ENCODE measurements around the gene CCDC148.
"Not testable (repeated sequence)": the region's sequence is repeated elsewhere in the genome, so short reads cannot be mapped to it uniquely, and the experiment has no call there.

The CCDC148 gene

DNA sequence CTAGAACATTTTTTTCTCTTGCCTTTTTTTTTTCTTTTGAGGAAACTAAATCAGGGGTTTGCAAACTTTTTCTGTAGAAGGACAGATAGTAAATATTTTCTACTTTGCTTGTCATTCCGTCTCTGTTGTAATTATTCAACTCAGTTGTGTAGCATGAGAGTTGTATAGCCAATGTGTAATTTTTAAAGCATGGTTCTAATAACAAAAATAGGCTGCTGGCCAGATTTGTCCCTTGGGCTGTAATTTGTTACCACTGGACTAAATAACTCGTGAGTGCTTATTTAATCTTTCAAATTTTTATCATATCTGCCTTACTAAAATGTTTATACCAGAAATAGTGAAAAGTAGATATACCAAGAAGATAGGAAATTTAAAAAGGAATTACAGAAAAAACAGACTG, 43.0 kb downstream of the CCDC148 start:
- DNase-seq, result no peak

DNA sequence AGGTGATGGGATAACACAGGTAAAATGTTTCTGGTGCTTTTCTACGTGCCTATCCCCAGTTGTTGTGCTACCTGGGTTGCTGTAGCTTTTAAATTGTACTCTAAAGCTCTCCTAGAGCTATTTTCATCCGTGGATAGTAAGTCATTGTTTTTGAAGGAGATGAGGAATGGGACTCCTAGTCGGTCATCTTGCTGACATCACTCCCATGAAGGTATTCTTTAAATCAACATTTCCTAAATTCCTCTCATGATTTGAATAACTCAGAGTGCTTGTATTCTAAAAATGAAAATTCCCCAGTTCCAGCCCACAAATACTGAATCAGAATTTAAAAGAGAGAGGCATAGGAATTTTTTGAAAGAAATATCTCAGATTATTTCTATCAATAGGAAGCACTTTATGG, 44.3 kb downstream of the CCDC148 start:
- no peak for DNase-seq

DNA sequence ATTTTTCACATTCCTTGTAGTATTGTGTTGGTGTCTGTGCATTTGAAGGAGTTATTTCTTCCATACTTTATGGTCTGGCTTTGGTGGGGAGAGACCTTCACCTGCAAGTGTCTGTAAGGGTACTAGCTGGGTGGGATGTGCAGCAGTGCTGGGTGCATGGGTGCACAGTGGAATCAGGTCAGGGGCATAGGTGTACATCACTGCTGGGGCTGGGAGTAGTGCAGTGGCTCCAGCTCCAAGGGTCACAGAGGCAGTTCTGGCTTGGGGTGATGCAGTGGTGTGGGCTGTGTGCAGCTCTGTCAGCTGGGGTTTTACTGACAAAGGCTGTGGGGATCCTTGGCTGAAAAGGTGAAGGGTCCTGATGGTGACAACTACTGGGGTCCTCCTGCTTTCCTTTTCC, 44.8 kb downstream of the CCDC148 start:
- DNase-seq, result no peak

DNA sequence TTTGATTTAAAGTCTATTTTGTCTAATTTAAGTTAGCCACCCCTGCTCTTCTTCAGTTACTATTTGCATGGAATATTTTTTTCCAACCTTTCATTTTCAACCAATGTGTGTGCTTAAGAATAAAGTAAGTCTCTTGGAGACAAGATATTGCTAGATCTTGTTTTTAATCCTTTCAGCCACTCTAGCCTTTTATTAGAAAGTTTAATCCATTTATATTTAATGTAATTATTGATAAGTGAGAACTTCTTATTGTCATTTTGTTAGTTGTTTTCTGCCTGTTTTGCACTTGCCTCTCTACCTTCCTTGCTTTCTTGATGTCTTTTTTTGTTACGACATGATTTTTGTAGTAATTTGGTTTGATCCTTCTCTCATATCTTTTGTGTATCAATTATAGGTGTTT, 46.4 kb downstream of the CCDC148 start:
- no peak for DNase-seq

DNA sequence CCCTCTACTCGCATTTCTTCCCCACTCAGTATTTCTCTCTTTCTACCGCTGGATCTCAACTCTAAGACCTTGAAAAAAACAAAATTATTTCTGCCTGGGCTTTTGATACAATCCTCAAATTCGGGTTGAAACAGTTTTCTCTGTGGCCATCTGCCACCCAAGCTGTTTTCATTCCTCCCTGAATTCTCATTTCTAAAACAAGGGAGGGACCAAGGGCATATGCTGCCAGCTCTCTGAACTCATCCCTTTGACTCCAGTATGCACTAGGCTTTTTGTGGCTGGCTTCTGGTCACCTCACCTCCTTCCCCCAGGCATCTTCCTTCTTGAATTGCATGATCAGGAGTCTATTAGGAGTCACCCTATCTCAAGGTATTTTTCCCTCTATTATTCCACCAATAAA, 49.5 kb downstream of the CCDC148 start:
- no peak for DNase-seq

DNA sequence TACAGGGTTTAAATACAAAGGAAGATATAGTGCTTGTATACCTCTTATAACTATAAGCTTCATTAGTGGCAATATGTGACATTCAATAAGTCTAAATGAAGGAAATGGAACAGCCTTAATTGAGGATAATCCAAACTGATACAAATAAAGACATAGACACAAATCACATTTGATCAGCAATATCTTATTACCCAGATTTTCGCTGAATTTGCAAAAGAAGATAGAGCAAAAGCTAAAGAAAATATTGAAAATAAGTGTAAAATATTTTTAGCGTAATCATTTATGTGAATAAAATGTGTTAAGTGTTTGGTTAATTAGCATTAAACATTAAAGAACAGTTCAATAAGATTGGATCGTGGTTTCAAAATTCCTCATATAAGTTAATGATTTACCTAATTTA, 51.2 kb downstream of the CCDC148 start:
- DNase-seq, result no peak

DNA sequence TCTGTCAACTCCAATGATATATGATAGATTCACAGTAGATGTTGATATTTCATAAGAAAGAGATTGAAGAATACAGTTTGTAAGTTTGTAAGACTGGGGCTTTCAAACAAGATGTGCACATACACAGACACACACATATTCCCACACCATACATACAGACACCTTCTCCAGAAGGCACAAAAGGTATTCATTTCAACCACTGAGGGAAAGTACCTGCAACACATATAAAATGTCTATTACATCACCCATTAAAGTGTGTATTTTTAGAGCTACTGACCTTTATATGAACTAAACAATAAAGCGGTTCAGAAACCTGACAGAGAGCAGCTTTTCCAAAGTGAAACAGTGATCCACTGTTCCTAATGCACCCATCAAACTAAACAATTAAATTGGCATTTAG, 53.3 kb downstream of the CCDC148 start:
- DNase-seq, result no peak

DNA sequence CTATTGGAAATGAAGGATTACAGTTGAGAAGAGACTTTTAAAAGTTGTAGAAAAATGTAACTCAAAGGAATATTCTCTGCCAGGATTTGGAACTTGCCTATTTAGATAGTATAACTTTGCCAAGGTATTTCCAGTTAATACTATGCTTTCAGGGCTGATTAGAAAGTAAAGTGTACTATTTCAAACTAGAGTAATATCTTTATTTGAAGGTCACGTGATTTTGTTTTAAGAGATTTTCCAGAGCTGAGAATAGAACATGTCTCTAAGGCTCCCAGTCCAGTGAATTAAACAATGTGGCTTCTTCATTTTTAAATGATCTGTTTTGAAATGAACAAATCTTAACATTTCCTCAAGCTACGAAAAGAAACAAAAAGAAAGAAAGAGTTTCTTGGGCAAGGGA, 53.9 kb downstream of the CCDC148 start:
- no peak for DNase-seq

DNA sequence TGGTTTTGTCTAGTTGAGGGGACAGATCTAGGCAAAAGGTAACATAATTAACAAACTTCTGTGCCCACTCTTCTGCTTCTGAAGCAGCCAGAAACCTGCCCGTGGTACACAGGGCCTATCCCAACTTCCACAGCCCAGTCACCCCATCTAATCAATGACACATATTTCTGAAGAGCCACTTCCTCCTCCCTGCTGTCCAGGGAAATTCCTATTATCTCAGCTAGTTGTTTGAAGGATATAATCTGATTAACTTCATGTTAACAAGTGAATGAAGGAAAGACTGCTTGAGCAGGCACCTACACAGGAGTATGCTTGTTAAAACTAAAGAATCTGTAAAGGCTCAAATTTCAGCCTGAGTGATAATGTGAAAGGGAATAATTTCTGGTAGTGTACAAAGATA, 61.4 kb downstream of the CCDC148 start:
- DNase-seq, result no peak

DNA sequence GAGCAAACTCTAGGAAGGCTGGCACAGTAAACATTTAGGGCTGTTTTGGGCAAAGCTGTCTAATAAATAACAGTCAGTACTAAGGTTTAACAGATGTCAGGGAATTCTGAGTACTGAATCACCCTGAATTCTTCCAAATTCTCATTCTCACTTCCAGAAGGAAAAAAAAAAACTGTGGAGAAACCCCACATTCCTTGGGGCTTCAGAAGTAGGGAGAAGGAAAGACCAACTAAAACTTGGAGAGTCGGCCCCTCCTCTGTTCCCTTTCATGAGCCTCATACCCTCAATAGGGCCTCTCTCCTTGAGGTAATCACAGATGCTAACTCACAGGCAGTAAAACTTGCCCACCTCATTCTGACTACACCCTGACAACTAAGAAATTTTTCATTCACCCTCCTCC, 62.1 kb downstream of the CCDC148 start:
- DNase-seq, result no peak

DNA sequence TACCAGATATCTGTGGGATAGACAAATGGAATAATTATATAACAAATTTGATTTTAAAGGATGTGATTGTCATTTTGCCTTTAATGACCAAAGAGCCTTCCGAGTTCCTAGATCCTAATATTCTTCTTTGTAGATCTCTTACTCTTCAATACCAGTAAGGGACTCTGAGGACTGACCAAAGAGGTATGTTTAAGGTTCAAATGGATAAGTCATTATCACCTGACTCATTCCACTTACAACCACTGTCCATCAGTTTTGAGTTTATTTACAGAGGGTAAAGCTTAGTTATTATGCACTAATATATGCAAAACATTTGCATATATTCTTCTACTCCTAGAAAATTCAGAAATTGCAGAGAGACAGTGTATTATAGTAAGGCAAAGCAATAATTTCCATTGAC, 62.7 kb downstream of the CCDC148 start:
- no peak for DNase-seq

DNA sequence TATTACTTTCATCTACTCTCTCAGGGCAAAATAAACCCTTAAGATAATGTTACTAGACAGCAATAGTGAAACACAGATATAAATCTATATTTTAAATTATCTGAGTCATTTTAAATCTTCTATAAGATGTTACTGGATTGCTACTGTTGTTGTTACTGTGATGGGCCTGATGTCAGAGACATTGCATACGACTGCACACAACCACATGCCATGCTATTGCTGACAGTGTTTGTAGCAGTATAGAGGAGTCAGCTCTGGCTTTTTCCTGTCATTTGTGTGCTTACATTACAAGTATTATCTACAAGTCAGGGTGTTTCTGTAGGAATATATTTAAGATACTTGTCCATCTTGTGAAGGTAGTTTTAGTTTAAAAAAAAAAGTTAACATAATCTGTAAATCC, 63.9 kb downstream of the CCDC148 start:
- DNase-seq, result no peak

DNA sequence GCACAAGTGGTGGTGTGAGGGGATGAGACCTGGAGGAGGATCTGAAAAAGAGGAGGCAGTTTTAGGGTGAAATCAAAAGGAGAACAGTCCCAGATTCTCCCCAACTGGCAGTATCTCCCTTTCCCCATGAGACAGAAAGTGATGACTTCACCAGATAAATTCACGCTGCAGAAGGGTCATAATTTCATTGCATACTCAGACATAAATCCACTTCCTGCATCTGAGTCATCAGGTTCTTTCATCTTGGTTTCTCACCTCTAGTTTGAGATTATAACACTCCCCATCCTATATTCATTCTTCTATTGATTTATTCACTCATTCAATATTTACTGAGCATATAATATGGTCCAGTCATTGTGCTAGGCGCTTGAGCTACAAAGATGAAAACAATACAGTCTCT, 64.7 kb downstream of the CCDC148 start:
- DNase-seq, result no peak

DNA sequence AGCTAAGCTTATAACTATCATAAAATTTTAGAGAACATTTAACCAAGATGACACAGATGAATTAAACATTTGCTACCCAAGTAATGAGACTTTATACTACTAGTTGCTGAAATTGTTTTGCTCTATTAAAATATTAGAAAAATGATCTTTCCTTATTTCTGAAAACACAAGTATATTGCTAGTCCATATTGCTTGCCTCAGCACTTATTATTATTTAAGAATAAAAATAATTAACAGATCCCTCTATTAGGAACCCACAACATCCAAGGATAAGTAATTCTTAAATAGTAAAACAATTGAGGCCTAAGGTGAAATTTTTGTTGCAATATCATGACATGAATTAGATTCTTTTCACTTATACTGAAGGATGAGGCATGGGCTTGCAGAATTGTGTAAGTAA, 65.2 kb downstream of the CCDC148 start:
- no peak for DNase-seq

DNA sequence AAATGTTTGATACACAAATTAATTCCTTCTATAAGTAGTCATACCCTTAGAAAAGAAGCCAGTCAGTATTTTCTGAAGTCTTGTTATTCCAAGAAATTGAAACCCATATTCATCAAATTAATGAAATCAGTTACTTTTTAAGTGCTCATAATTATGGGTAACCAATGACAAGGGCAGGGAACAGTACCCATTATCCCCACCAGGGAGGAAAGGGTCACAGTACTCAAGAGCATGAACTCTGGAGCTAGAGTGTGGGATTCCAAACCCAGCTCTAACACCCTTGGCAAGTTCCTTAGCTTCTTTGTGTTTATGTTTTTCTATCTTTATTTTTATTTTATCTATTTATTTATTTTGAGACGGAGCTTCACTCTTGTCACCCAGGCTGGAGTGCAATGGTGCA, 68.4 kb downstream of the CCDC148 start:
- DNase-seq, result no peak

DNA sequence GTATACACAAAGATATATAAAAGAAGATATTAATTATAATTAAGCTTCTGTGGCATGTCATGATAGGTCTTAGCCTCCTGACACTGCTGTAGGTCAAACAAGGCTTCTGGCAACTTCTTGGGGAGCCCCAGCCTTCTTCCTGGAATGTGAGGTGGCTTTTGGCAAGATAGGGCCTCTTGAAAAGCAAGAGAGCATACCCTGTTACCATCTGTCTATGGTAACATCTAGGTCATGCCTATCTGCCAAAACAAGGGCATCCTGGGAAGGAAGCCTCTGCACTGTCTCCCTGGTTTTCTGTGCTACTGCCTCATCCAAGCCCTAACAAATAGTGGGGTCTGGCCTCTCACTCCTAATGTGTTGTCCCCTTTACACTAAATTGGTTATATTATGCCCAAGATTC, 70.9 kb downstream of the CCDC148 start:
- DNase-seq, result no peak

DNA sequence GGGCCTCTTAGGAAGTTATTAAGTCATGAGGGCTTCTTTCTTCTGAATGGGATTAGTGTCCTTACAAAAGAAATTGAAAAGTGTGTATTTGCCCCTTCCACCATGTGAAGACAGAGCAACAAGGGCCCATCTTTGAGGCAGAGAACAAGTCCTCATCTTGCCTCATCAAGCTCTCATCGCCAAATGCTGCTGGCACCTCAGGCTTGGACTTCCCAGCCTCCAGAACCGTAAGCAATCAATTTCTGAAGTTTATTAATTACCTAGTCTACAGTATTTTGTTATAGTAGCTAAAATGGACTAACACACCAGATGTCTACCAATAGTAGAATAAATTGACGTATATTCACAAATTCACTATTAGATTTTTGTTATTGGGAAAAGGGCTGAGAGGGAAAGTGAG, 74.6 kb downstream of the CCDC148 start:
- DNase-seq, result no peak

DNA sequence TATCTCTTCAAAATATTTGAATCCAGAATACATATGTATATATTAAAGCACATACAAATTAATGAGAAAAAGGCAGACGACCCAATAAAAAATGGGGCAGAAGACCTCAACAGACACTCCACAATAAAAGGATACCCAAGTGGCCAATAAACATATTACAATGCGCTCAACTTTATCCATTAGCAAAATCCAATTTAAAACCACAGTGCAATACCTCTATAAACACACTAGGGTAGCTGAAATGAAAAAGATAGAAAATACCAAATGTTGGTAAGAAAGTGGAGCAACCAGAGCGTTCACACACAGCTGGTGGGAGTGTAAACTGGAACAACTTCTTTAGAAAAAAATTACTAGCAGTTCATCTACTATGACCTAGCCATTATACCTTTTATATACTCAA, 75.3 kb downstream of the CCDC148 start:
- no peak for DNase-seq

DNA sequence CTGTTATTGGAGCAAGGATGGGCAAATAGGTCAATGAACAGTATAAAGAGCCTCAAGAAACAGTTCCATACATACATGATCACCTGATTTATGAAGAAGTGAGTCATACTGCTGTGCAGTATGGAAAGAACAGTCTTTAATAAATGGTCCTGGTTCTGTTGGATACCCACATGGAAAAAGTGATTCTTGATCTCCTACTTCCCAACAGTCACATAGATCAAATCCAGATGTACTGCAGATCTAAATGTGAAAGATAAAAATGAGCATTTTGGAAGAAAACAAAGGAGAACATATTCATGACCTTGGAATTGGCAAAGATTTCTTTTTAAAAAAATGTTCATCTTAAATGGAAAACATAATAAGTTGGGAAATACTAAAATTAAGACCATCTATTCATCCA, 75.8 kb downstream of the CCDC148 start:
- DNase-seq, result no peak

DNA sequence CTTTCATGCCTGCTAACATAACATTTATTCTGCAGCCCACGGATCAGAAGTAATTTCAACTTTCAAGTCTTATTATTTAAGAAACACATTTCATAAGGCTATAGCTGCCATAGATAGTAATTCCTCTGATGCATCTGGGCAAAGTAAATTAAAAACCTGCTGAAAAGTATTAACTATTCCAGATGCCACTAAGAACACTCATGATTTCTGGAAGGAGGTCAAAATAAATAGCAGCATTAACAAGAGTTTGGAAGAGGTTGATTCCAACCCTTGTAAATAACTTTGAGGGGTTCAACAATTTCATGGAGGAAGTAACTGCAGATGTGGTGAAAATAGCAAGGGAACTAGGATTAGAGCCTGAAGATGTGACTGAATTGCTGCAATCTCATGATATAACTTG, 77.6 kb downstream of the CCDC148 start:
- no peak for DNase-seq

DNA sequence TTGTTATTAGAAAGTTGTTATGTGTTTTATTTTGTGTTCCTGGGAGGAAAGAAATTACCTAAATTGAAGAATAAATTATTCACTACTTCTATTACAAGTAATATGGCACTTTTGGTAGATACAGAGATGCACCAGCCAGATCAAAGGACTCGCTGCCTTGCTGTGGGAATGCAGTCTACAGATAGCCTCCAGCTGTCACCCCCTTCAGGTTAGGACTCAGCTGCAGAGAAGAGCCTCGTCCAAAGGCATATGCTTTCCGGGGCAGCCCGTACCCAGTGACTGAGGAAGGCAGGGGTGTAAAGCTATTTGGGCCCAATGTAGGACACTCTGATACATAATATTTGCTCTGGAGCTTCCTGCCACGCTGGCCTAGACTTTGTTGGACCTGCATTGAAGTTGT, 90.2 kb downstream of the CCDC148 start:
- DNase-seq, result no peak

DNA sequence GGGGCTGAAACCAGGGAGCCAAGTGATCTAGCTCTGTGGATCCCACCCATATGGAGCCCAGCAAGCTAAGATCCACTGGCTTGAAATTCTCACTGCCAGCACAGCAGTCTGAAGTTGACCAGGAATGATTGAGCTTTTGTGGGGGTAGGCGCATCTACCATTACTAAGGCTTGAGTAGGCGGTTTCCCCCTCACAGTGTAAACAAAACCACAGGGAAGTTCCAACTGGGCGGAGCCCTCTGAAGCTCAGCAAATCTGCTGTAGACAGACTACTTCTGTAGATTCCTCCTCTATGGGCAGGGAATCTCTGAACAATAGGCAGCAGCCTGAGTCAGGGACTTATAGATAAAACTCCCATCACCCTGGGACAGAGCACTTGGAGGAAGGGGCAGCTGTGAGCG, 96.7 kb downstream of the CCDC148 start:
- no peak for DNase-seq

DNA sequence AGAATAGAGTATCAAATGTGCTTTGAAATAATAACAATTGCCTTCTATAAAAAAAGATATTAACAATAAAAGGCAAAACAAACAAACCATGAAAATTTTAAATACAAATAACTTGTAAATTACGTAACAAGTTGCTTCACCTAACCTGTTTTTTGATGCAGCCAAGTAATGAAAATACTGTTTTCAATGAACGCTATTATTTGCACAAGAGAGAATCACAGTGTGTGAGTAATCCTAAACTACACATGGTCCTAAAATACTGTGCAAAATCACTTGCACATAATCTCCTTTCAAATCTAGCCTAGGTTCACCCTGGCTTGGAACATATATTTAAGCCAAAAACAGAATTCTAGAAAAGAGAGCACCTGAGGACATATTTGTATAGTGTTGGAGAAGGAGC, 98.9 kb downstream of the CCDC148 start:
- no peak for DNase-seq

DNA sequence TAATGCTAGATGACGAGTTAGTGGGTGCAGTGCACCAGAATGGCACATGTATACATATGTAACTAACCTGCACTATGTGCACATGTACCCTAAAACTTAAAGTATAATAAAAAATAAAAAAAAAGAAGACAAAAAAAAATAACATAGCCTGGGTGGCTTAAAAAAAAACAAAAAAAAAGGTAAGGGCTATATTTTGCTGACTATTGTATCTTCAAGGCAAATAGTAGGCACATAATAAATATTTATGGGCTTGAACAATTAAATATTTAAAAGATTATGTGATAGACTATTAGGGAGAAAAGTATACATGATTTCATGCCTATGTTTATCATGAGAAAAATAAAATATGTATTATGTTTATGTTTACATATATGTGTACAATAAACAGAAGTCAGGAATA, 99.4 kb downstream of the CCDC148 start:
- no peak for DNase-seq

DNA sequence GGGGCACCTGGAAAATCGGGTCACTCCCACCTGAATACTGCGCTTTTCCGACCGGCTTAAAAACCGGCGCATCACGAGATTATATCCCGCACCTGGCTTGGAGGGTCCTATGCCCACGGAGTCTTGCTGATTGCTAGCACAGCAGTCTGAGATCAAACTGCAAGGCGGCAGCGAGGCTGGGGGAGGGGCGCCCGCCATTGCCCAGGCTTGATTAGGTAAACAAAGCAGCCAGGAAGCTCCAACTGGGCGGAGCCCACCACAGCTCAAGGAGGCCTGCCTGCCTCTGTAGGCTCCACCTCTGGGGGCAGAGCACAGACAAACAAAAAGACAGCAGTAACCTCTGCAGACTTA, 105.1 kb downstream of the CCDC148 start:
- not testable (repeated sequence) for DNase-seq

DNA sequence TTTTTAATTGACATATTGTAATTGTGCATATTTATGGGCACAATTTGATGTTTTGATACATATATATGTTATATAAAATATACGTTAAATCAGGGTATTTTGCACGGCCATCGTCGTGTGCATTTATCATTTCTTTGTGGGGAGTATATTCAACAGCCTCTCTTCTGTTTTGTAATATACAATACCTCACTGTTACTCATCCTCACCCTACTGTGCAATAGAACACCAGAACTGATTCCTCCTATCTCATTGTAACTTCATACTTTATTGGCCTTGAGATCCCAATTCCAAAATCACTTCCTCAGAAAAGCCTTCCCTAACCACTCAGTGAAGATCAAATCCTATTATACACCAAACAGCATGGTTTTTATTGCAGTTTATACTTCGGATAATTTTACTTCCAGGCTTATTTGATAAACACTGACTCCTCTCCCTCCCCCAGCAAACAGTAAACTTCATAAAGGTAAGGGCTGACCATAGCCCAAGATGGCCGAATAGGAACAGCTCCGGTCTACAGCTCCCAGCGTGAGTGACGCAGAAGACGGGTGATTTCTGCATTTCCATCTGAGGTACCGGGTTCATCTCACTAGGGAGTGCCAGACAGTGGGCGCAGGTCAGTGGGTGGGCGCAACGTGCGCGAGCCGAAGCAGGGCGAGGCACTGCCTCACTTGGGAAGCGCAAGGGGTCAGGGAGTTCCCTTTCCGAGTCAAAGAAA, 105.6 kb downstream of the CCDC148 start:
- not testable (repeated sequence) for DNase-seq
